HT1080 (cell line): ENCODE measurements around the gene HACD3. TPM values are rescaled to one million over a fixed set of nuclear protein-coding genes. Genes with fewer than 3 reads are reported as not detected.
"Not testable (repeated sequence)": the region's sequence is repeated elsewhere in the genome, so short reads cannot be mapped to it uniquely, and the experiment has no call there.

Experiments
- DNase-seq: peaks from one replicate; pipeline ENCODE4 v3.0.0-alpha.2; 2015; ENCODE audit warnings: low read depth
- total RNA-seq: library from RNA; depleted of rRNA; stranded (reverse); fragments of >200 nt; shearing (Covaris generic); gene quantifications from 2 replicates; pipeline ENCODE4 v1.2.3, GENCODE V29; 2014

The HACD3 gene
- total RNA-seq, 1 experiment from 2014 or later: 101 TPM

GRCh38 chr15:65547841-65548240 lies 17.6 kb downstream of the HACD3 start:
- DNase-seq: no peak

- DNase-seq: not testable (repeated sequence)
Observed at GRCh38 chr15:65549288-65549687, 19.0 kb downstream of the HACD3 start.

GRCh38 chr15:65550681-65551098 lies 20.4 kb downstream of the HACD3 start:
- DNase-seq: no peak

- no peak for DNase-seq
Observed at GRCh38 chr15:65551183-65551582, 20.9 kb downstream of the HACD3 start.

GRCh38 chr15:65552851-65553250 lies 22.6 kb downstream of the HACD3 start:
- DNase-seq: not testable (repeated sequence)

- DNase-seq: no peak
Observed at GRCh38 chr15:65553691-65554090, 23.4 kb downstream of the HACD3 start.

- DNase-seq: no peak
Observed at GRCh38 chr15:65556622-65557021, 26.4 kb downstream of the HACD3 start.

- DNase-seq: peak; percentile 3
Observed at GRCh38 chr15:65558336-65558735, 28.1 kb downstream of the HACD3 start.

- DNase-seq: no peak
Observed at GRCh38 chr15:65558997-65559760, 28.9 kb downstream of the HACD3 start.

GRCh38 chr15:65559941-65560340 lies 29.7 kb downstream of the HACD3 start:
- DNase-seq: no peak

GRCh38 chr15:65561934-65562333 lies 31.7 kb downstream of the HACD3 start:
- DNase-seq: no peak

GRCh38 chr15:65569728-65570127 lies 39.5 kb downstream of the HACD3 start:
- no peak for DNase-seq

- no peak for DNase-seq
Observed at GRCh38 chr15:65571971-65572370, 41.7 kb downstream of the HACD3 start.

GRCh38 chr15:65576664-65577063 lies 46.4 kb downstream of the HACD3 start:
- DNase-seq: peak; percentile 69

GRCh38 chr15:65577129-65577996 lies 47.1 kb downstream of the HACD3 start:
- no peak for DNase-seq

- peak; percentile 2 for DNase-seq
Observed at GRCh38 chr15:65578904-65579728, 48.9 kb downstream of the HACD3 start.

GRCh38 chr15:65579762-65580161 lies 49.5 kb downstream of the HACD3 start:
- no peak for DNase-seq

- DNase-seq: peak; percentile 67
Observed at GRCh38 chr15:65580287-65580686, 50.0 kb downstream of the HACD3 start.

GRCh38 chr15:65583701-65584100 lies 53.4 kb downstream of the HACD3 start:
- DNase-seq: peak; percentile 66

GRCh38 chr15:65584241-65584640 lies 54.0 kb downstream of the HACD3 start:
- DNase-seq: no peak

- no peak for DNase-seq
Observed at GRCh38 chr15:65587094-65587493, 56.8 kb downstream of the HACD3 start.

GRCh38 chr15:65595960-65596359 lies 65.7 kb downstream of the HACD3 start:
- DNase-seq: no peak
